Suprapubic skin (tissue), 4 donors: ENCODE data around the gene OPHN1.

Experiments
- POLR2A ChIP-seq, 2 donors: fragments of 450-650 bp; IDR thresholded peaks; one replicate each; pipeline ENCODE4 v1.6.1; 2017; ENCODE audit warnings: antibody characterized with exemption in 2 of 2, mild to moderate bottlenecking in 2 of 2, moderate library complexity in 2 of 2
- POLR2AphosphoS5 ChIP-seq, 3 donors: sonication (generic); formaldehyde crosslinking; IDR thresholded peaks; one replicate each; pipeline ENCODE4 v1.6.1; 2017; ENCODE audit warnings: antibody characterized with exemption in 3 of 3
- TF ChIP-seq, protein P1 (sequence below), 2 donors: fragments of 200-600 bp in 1 of 2; fragments of 450-650 bp in 1 of 2; sonication (generic) in 1 of 2; IDR thresholded peaks; one replicate each; pipeline ENCODE4 v1.5.1; 2016 to 2019; ENCODE audit warnings: antibody characterized with exemption in 2 of 2, mild to moderate bottlenecking in 1 of 2, moderate library complexity in 1 of 2

DNA sequence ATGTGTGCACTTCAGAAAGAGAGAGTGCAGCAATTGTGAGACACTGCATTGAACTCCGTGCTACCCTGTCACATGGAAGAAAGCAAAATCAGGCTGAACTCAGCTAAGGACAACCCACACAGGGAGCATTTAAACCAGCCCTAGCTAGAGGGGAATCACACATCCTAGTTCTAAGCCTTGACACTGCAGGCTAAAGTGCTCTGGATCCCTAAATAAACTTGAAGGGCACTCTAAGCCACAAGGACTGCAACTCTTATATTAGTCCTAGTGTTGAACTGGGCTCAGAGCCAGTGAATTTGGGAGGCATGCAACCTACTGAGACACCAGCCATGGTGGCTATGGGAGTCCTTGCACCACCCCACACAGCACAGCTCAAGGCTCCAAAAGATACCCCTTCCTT, 311.9 kb downstream of the OPHN1 start:
- TF ChIP-seq, protein P1, sequence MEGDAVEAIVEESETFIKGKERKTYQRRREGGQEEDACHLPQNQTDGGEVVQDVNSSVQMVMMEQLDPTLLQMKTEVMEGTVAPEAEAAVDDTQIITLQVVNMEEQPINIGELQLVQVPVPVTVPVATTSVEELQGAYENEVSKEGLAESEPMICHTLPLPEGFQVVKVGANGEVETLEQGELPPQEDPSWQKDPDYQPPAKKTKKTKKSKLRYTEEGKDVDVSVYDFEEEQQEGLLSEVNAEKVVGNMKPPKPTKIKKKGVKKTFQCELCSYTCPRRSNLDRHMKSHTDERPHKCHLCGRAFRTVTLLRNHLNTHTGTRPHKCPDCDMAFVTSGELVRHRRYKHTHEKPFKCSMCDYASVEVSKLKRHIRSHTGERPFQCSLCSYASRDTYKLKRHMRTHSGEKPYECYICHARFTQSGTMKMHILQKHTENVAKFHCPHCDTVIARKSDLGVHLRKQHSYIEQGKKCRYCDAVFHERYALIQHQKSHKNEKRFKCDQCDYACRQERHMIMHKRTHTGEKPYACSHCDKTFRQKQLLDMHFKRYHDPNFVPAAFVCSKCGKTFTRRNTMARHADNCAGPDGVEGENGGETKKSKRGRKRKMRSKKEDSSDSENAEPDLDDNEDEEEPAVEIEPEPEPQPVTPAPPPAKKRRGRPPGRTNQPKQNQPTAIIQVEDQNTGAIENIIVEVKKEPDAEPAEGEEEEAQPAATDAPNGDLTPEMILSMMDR (IDR thresholded peaks at IDR 0.05): no peak
- no peak for TF ChIP-seq POLR2A (IDR thresholded peaks at IDR 0.05)
- no peak for TF ChIP-seq POLR2AphosphoS5 (IDR thresholded peaks at IDR 0.05)
